ENCODE results near the gene PLCH1.

The PLCH1 gene

DNA sequence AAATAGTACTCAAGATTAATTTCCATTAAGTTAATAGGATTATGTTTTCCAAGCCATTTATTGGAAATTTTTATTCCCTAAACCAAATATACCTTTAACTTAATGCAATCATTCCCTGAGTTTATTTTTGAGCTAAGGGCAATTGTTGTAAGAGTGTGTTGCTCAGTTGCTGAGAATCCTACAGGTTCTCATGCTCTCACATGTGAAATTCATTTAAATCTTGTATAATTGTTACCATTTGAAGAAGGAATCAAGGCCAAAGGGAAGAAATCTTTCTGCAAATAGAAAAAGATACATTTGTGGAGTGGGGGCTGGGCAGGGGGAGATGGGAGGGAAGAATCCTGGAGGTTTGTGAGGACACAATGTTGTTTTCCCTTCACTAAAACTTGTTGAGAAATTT is 248.7 kb downstream of the PLCH1 start:
- Histone ChIP-seq H3K27me3 (ENCODE audit: control insufficient read depth, insufficient read depth, low read length, poor library complexity, severe bottlenecking) (no peaks in the 10 kb centered on the region), H3K4me1 (ENCODE audit: control insufficient read depth, insufficient read depth, low read length) (no peaks in the 10 kb centered on the region), H3K9me3 (ENCODE audit: control insufficient read depth, low read length) (no peaks in the 10 kb centered on the region), H3K27ac (ENCODE audit: insufficient read depth, low read depth, low read length, poor library complexity, severe bottlenecking) (no peak overlapping the region), H3K4me3 (ENCODE audit: insufficient read depth, low read depth, low read length) (no peak overlapping the region), H3K36me3 (ENCODE audit: control insufficient read depth, insufficient read depth, low read length) (peaks cover 18% of the 10 kb centered on the region)

DNA sequence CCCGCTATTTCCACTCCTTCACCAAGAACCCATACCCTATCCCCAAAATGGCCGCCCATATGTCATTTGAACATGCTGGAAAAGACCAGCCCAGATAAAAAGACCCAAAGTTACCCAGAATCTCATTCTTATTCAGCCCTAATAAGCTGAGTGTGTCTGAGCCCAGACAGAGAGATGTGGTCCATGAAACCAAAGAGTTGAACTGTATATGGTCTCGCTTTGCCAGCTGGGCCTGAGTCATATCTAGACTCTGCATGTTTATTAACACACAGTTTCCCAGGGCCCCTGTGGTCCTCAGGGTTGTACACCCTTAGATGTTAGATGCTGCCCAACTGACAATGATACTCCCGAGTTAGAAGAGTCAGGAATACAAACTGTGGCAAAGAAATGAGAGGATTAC is 249.5 kb downstream of the PLCH1 start:
- H3K4me1 ChIP-seq (ENCODE audit: control insufficient read depth, insufficient read depth, low read length), result no peaks in the 10 kb centered on the region
- H3K36me3 ChIP-seq (ENCODE audit: control insufficient read depth, insufficient read depth, low read length), result peaks cover 16% of the 10 kb centered on the region
- WGBS, 2 experiments, result 92 to 95% methylated on average over 4 of the region's 4 CpGs
- H3K27me3 ChIP-seq (ENCODE audit: control insufficient read depth, insufficient read depth, low read length, poor library complexity, severe bottlenecking), result no peaks in the 10 kb centered on the region
- no peak overlapping the region for H3K27ac ChIP-seq (ENCODE audit: insufficient read depth, low read depth, low read length, poor library complexity, severe bottlenecking)
- H3K9me3 ChIP-seq (ENCODE audit: control insufficient read depth, low read length), result no peaks in the 10 kb centered on the region
- no peak overlapping the region for H3K4me3 ChIP-seq (ENCODE audit: insufficient read depth, low read depth, low read length)

DNA sequence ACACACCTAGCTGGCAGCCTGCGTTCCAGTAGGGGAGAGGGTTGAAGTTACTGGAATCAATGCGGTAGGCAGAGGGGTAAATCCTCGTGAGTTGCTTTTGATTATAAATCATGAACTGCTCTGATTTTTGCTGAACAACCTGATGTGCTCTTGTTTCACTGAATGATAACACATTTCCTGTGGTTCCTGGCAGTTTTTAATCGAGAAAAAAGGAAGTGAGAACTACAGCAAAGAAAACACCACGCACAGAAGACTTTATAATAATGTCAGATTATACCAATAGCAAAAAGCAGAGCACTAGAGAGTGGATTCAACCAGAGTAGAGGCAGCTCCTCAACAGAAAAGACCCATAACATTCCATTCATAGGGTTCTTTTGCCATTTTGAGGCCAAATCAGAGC is 250.5 kb downstream of the PLCH1 start:
- Histone ChIP-seq H3K9me3 (ENCODE audit: control insufficient read depth, low read length) (no peaks in the 10 kb centered on the region), H3K36me3 (ENCODE audit: control insufficient read depth, insufficient read depth, low read length) (peaks cover 8% of the 10 kb centered on the region), H3K27me3 (ENCODE audit: control insufficient read depth, insufficient read depth, low read length, poor library complexity, severe bottlenecking) (no peaks in the 10 kb centered on the region), H3K4me1 (ENCODE audit: control insufficient read depth, insufficient read depth, low read length) (no peaks in the 10 kb centered on the region), H3K4me3 (ENCODE audit: insufficient read depth, low read depth, low read length) (no peak overlapping the region), H3K27ac (ENCODE audit: insufficient read depth, low read depth, low read length, poor library complexity, severe bottlenecking) (no peak overlapping the region)
- WGBS, 2 experiments, result 99 to 100% methylated on average over 4 to 5 of the region's 5 CpGs

DNA sequence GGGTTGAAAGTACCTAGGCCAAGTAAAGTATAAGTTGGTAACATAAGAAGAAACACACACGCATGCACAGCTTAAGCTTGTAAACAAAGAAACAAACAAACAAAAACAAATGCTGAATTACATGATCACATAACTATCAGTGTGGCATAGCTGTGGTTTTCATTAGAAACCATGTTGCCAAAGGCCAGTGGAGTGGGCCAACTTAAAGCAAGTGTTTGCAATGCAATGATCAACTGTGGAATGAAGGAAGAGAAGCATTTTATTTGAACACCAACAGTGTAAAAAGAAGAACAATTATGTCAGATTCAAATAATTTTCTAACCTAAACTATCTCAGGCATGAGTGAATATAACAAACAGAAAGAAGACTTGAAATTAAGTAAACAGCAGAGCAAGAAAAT is 252.0 kb downstream of the PLCH1 start:
- H3K4me1 ChIP-seq (ENCODE audit: control insufficient read depth, insufficient read depth, low read length), result no peaks in the 10 kb centered on the region
- no peak overlapping the region for H3K4me3 ChIP-seq (ENCODE audit: insufficient read depth, low read depth, low read length)
- H3K27me3 ChIP-seq (ENCODE audit: control insufficient read depth, insufficient read depth, low read length, poor library complexity, severe bottlenecking), result no peaks in the 10 kb centered on the region
- peaks cover 1% of the 10 kb centered on the region for H3K36me3 ChIP-seq (ENCODE audit: control insufficient read depth, insufficient read depth, low read length)
- no peaks in the 10 kb centered on the region for H3K9me3 ChIP-seq (ENCODE audit: control insufficient read depth, low read length)
- no peak overlapping the region for H3K27ac ChIP-seq (ENCODE audit: insufficient read depth, low read depth, low read length, poor library complexity, severe bottlenecking)
- 100% methylated on average over 1 of the region's 1 CpG for WGBS, 2 experiments

DNA sequence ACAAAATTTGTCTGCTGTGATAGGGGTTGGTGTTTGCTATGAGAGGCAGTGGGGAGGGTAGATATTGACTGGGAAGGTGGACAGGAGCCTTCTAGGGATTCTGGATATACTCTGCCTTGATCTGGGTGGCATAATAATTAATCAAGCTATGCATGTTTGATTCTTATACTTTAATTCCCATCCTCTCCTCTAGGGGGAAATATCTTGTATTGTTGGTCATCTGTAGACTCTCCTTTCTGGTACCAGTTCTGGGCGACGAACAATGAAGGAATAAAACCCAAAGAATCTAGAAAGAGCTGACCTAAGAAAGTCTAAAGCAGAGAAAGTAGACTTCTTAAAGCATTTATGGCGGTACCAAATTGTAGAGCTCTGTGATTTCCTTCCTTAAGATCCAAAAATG is 253.2 kb downstream of the PLCH1 start:
- H3K36me3 ChIP-seq (ENCODE audit: control insufficient read depth, insufficient read depth, low read length), result no peaks in the 10 kb centered on the region
- WGBS, 2 experiments, result 97% methylated on average over 3 of the region's 3 CpGs
- no peaks in the 10 kb centered on the region for H3K9me3 ChIP-seq (ENCODE audit: control insufficient read depth, low read length)
- H3K4me3 ChIP-seq (ENCODE audit: insufficient read depth, low read depth, low read length), result no peak overlapping the region
- H3K27me3 ChIP-seq (ENCODE audit: control insufficient read depth, insufficient read depth, low read length, poor library complexity, severe bottlenecking), result no peaks in the 10 kb centered on the region
- no peak overlapping the region for H3K27ac ChIP-seq (ENCODE audit: insufficient read depth, low read depth, low read length, poor library complexity, severe bottlenecking)
- no peaks in the 10 kb centered on the region for H3K4me1 ChIP-seq (ENCODE audit: control insufficient read depth, insufficient read depth, low read length)

DNA sequence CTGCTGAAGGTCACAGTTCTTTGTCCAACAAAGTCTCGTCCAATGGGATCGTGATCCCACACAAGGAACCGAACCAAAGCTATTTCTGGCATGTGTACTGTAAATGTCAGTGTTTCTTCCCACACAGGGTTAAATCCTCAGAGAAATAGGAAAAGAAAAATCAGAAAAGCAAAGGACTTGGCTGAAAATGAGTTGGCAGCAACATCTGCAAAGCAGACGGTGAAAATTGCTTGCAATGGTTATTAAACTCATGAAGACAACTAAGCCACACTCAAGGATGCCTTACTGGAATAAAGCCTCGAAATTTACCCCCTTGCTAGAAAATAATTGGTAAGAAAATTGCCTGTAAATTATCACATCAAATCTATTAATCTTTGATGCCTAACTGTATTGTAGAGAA is 256.2 kb downstream of the PLCH1 start:
- no peak overlapping the region for H3K27ac ChIP-seq (ENCODE audit: insufficient read depth, low read depth, low read length, poor library complexity, severe bottlenecking)
- H3K27me3 ChIP-seq (ENCODE audit: control insufficient read depth, insufficient read depth, low read length, poor library complexity, severe bottlenecking), result no peaks in the 10 kb centered on the region
- no peaks in the 10 kb centered on the region for H3K4me1 ChIP-seq (ENCODE audit: control insufficient read depth, insufficient read depth, low read length)
- H3K4me3 ChIP-seq (ENCODE audit: insufficient read depth, low read depth, low read length), result no peak overlapping the region
- H3K9me3 ChIP-seq (ENCODE audit: control insufficient read depth, low read length), result no peaks in the 10 kb centered on the region
- whole genome bisulfite sequencing, 2 experiments, result 95 to 98% methylated on average over 4 to 5 of the region's 5 CpGs
- H3K36me3 ChIP-seq (ENCODE audit: control insufficient read depth, insufficient read depth, low read length), result peaks cover 3% of the 10 kb centered on the region

DNA sequence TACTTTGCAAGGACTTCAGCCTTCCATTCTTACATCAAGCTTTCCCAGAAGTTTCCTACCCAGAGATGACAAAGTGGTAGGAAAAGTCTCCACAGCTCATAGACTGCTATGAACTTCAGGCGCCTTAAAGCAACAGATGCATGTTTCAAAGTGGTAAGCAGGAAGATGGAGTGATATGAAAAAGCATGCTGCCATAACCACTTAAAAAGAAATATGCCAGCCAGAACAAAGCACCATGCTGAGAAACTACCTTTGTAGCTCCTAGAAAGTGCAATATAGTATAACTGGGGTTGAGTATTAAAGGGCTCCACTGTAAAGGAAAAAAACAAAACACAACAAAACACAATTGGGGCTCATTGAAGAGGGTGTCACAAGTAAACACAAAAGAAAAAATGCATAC is 259.0 kb downstream of the PLCH1 start:
- Histone ChIP-seq H3K27ac (ENCODE audit: insufficient read depth, low read depth, low read length, poor library complexity, severe bottlenecking) (no peak overlapping the region), H3K4me3 (ENCODE audit: insufficient read depth, low read depth, low read length) (no peak overlapping the region), H3K36me3 (ENCODE audit: control insufficient read depth, insufficient read depth, low read length) (peaks cover 3% of the 10 kb centered on the region), H3K9me3 (ENCODE audit: control insufficient read depth, low read length) (no peaks in the 10 kb centered on the region), H3K4me1 (ENCODE audit: control insufficient read depth, insufficient read depth, low read length) (no peaks in the 10 kb centered on the region), H3K27me3 (ENCODE audit: control insufficient read depth, insufficient read depth, low read length, poor library complexity, severe bottlenecking) (no peaks in the 10 kb centered on the region)
- 100% methylated on average over 1 of the region's 1 CpG for WGBS, 2 experiments

DNA sequence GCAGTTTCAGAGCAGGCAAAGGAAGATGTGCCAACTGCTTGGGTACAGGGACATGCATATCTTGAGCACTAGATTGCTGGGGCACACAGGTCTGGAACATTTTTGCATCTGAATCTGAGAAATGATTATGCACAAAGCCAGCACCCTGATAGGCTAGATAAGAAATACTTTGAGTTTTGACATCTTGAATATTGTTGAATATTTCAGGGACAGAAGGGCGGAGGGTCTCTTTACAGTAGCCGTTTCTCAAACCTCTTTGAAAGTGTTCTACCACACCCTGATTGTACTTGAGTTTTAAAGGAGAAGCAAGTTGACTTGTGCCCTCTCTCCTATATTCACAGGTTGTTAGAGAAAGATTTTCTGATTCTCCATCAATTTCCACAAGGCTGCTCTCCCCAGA is 263.3 kb downstream of the PLCH1 start:
- 92 to 100% methylated on average over 2 of the region's 2 CpGs for WGBS, 2 experiments
- H3K36me3 ChIP-seq (ENCODE audit: control insufficient read depth, insufficient read depth, low read length), result peaks cover 3% of the 10 kb centered on the region
- H3K27ac ChIP-seq (ENCODE audit: insufficient read depth, low read depth, low read length, poor library complexity, severe bottlenecking), result no peak overlapping the region
- no peaks in the 10 kb centered on the region for H3K4me1 ChIP-seq (ENCODE audit: control insufficient read depth, insufficient read depth, low read length)
- no peaks in the 10 kb centered on the region for H3K9me3 ChIP-seq (ENCODE audit: control insufficient read depth, low read length)
- H3K4me3 ChIP-seq (ENCODE audit: insufficient read depth, low read depth, low read length), result no peak overlapping the region
- H3K27me3 ChIP-seq (ENCODE audit: control insufficient read depth, insufficient read depth, low read length, poor library complexity, severe bottlenecking), result no peaks in the 10 kb centered on the region

DNA sequence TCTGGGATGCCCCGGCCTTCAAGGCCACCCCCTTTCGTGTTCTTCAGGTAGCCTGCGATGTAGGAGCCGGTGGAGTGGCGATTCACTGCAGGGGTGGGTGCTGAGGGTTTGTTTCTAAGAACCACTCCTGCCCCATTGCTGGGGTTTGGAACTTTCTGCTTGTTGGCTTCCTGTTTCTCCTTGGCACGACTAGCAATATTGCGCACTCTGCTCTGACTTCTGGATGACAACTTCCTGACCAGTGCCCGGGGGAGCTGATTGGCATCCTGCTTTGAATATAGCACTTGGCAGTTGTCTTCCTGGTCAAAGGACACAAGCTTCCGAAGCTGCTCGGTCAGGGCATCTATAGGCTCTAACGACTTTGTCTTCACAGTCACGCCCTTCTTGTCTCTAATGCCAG is 263.8 kb downstream of the PLCH1 start:
- Histone ChIP-seq H3K4me1 (ENCODE audit: control insufficient read depth, insufficient read depth, low read length) (no peaks in the 10 kb centered on the region), H3K27me3 (ENCODE audit: control insufficient read depth, insufficient read depth, low read length, poor library complexity, severe bottlenecking) (no peaks in the 10 kb centered on the region), H3K4me3 (ENCODE audit: insufficient read depth, low read depth, low read length) (no peak overlapping the region), H3K27ac (ENCODE audit: insufficient read depth, low read depth, low read length, poor library complexity, severe bottlenecking) (no peak overlapping the region), H3K36me3 (ENCODE audit: control insufficient read depth, insufficient read depth, low read length) (peaks cover 3% of the 10 kb centered on the region), H3K9me3 (ENCODE audit: control insufficient read depth, low read length) (no peaks in the 10 kb centered on the region)
- WGBS, 2 experiments, result 96% methylated on average over 12 of the region's 12 CpGs

DNA sequence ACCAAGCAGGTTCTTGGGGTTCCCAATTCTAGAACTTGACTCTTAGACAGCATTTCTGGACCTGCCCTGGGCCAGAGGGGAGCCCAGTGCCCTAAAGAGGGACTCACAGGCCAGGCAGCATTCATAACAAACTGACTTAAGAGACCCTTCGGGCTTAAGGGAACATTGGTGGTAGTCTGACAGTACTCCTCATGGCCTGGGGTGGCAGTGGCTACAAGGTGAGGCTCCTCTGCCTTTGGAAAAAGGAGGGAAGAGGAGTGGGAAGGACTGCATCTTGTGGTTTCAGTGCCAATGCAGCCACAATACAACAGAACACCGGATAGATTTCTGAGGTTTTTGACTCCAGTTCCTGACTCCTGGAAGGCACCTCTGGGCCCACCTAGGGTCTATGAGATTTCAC is 279.2 kb downstream of the PLCH1 start:
- WGBS, 2 experiments, result 90 to 95% methylated on average over 2 of the region's 2 CpGs
- H3K36me3 ChIP-seq (ENCODE audit: control insufficient read depth, insufficient read depth, low read length), result no peaks in the 10 kb centered on the region
- H3K9me3 ChIP-seq (ENCODE audit: control insufficient read depth, low read length), result no peaks in the 10 kb centered on the region
- no peak overlapping the region for H3K4me3 ChIP-seq (ENCODE audit: insufficient read depth, low read depth, low read length)
- H3K4me1 ChIP-seq (ENCODE audit: control insufficient read depth, insufficient read depth, low read length), result no peaks in the 10 kb centered on the region
- H3K27ac ChIP-seq (ENCODE audit: insufficient read depth, low read depth, low read length, poor library complexity, severe bottlenecking), result no peak overlapping the region
- H3K27me3 ChIP-seq (ENCODE audit: control insufficient read depth, insufficient read depth, low read length, poor library complexity, severe bottlenecking), result no peaks in the 10 kb centered on the region

DNA sequence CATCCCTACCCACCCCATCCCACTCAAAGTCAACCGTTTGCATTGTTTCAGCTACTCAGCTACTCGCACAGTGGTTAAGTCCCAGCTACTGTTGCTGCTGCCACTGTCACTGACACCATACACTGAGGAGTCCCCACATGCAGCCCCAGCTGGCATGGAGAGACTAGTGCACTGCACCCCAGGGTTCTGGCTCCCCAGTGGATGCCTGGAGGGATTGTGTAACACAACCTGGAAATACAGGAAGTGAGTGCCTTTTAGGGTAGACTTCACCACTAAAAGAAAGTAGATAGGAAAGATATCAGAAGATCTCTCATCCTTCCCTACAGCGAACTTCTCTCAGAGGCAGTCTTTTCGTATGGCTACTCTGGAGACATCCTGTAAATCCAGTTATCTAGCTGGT is 282.2 kb downstream of the PLCH1 start:
- 85 to 90% methylated on average over 4 of the region's 4 CpGs for WGBS, 2 experiments
- H3K36me3 ChIP-seq (ENCODE audit: control insufficient read depth, insufficient read depth, low read length), result no peaks in the 10 kb centered on the region
- no peak overlapping the region for H3K4me3 ChIP-seq (ENCODE audit: insufficient read depth, low read depth, low read length)
- H3K9me3 ChIP-seq (ENCODE audit: control insufficient read depth, low read length), result no peaks in the 10 kb centered on the region
- H3K27me3 ChIP-seq (ENCODE audit: control insufficient read depth, insufficient read depth, low read length, poor library complexity, severe bottlenecking), result no peaks in the 10 kb centered on the region
- no peak overlapping the region for H3K27ac ChIP-seq (ENCODE audit: insufficient read depth, low read depth, low read length, poor library complexity, severe bottlenecking)
- H3K4me1 ChIP-seq (ENCODE audit: control insufficient read depth, insufficient read depth, low read length), result no peaks in the 10 kb centered on the region
